ENCODE results near the gene RPP21. TPM values are rescaled to one million over a fixed set of nuclear protein-coding genes. Genes with fewer than 3 reads are reported as not detected.

The RPP21 gene
- polyA plus RNA-seq, 1 donor from 2014 or later, result 109 TPM

DNA sequence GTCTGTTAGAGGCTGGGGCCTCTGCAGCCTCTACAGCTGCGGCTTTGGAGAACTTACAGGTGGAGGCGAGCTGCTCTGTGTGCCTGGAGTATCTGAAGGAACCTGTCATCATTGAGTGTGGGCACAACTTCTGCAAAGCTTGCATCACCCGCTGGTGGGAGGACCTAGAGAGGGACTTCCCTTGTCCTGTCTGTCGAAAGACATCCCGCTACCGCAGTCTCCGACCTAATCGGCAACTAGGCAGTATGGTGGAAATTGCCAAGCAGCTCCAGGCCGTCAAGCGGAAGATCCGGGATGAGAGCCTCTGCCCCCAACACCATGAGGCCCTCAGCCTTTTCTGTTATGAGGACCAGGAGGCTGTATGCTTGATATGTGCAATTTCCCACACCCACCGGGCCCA is 15.6 kb upstream of the RPP21 start:
- no peak overlapping the region for H3K27ac ChIP-seq (ENCODE audit: low read length)
- TF ChIP-seq MXI1 (conservative IDR thresholded peaks at IDR 0.05; ENCODE audit: poor library complexity, severe bottlenecking) (no peak), EP300 (conservative IDR thresholded peaks at IDR 0.05; ENCODE audit: poor library complexity, severe bottlenecking) (no peak), SMC3 (conservative IDR thresholded peaks at IDR 0.05; ENCODE audit: poor library complexity) (no peak), TAF1 (IDR thresholded peaks at IDR 0.05; ENCODE audit: low read depth) (no peak), RAD21 (conservative IDR thresholded peaks at IDR 0.05) (no peak), EZH2 (IDR thresholded peaks at IDR 0.05; ENCODE audit: borderline replicate concordance, insufficient read depth, low read length, poor library complexity, severe bottlenecking) (no peak), POLR2AphosphoS5 (IDR thresholded peaks at IDR 0.05) (no peak)
- TF ChIP-seq, protein P1, sequence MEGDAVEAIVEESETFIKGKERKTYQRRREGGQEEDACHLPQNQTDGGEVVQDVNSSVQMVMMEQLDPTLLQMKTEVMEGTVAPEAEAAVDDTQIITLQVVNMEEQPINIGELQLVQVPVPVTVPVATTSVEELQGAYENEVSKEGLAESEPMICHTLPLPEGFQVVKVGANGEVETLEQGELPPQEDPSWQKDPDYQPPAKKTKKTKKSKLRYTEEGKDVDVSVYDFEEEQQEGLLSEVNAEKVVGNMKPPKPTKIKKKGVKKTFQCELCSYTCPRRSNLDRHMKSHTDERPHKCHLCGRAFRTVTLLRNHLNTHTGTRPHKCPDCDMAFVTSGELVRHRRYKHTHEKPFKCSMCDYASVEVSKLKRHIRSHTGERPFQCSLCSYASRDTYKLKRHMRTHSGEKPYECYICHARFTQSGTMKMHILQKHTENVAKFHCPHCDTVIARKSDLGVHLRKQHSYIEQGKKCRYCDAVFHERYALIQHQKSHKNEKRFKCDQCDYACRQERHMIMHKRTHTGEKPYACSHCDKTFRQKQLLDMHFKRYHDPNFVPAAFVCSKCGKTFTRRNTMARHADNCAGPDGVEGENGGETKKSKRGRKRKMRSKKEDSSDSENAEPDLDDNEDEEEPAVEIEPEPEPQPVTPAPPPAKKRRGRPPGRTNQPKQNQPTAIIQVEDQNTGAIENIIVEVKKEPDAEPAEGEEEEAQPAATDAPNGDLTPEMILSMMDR (IDR thresholded peaks at IDR 0.05; ENCODE audit: poor library complexity, severe bottlenecking), result no peak
- H3K4me3 ChIP-seq (ENCODE audit: low read length), result no peak overlapping the region
- no peaks in the 10 kb centered on the region for H3K27me3 ChIP-seq (ENCODE audit: insufficient read depth, low read depth, low read length)
- peaks cover 12% of the 10 kb centered on the region for H3K79me2 ChIP-seq (replicated peaks; ENCODE audit: insufficient read depth, low read length)
- peaks cover 6% of the 10 kb centered on the region for H3K36me3 ChIP-seq (ENCODE audit: insufficient read depth, low read length)
- H3K9me2 ChIP-seq (ENCODE audit: insufficient read depth, low read length), result no peaks in the 10 kb centered on the region
- H2AFZ ChIP-seq (ENCODE audit: low read depth, low read length), result no peak overlapping the region
- no peak overlapping the region for H3K4me2 ChIP-seq (ENCODE audit: low read length)
- H4K20me1 ChIP-seq (ENCODE audit: insufficient read depth), result no peaks in the 10 kb centered on the region
- H3K9me3 ChIP-seq (ENCODE audit: low read length), result no peaks in the 10 kb centered on the region
- no peaks in the 10 kb centered on the region for H3F3A ChIP-seq (ENCODE audit: insufficient read depth, low read length, poor library complexity, severe bottlenecking)
- H3K9ac ChIP-seq (ENCODE audit: low read length), result no peak overlapping the region

DNA sequence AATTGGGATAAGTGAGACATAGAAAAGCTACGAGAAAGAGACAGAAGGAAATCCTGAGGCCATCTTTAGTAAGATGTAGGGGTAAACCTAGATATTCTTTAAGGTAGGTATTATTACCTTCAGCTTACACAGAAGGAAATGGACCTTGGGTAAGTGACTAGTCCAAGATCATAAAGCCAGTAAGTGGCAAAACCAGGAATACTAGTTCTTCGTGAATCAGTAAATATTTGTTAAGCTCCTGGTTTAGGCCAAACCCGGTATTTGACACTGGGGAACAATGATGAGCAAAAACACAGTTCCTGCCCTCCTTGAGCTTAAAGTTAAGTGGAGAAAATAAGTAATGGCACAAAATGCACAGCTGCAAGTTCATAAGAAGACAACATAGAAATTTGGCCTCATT is 13.0 kb upstream of the RPP21 start:
- H3K27me3 ChIP-seq (ENCODE audit: insufficient read depth, low read depth, low read length), result no peaks in the 10 kb centered on the region
- H3K9me3 ChIP-seq (ENCODE audit: low read length), result no peaks in the 10 kb centered on the region
- TF ChIP-seq EZH2 (IDR thresholded peaks at IDR 0.05; ENCODE audit: borderline replicate concordance, insufficient read depth, low read length, poor library complexity, severe bottlenecking) (no peak), RAD21 (conservative IDR thresholded peaks at IDR 0.05) (no peak), MXI1 (conservative IDR thresholded peaks at IDR 0.05; ENCODE audit: poor library complexity, severe bottlenecking) (no peak)
- TF ChIP-seq, protein P1 (IDR thresholded peaks at IDR 0.05; ENCODE audit: poor library complexity, severe bottlenecking), result no peak
- TF ChIP-seq, protein P2, sequence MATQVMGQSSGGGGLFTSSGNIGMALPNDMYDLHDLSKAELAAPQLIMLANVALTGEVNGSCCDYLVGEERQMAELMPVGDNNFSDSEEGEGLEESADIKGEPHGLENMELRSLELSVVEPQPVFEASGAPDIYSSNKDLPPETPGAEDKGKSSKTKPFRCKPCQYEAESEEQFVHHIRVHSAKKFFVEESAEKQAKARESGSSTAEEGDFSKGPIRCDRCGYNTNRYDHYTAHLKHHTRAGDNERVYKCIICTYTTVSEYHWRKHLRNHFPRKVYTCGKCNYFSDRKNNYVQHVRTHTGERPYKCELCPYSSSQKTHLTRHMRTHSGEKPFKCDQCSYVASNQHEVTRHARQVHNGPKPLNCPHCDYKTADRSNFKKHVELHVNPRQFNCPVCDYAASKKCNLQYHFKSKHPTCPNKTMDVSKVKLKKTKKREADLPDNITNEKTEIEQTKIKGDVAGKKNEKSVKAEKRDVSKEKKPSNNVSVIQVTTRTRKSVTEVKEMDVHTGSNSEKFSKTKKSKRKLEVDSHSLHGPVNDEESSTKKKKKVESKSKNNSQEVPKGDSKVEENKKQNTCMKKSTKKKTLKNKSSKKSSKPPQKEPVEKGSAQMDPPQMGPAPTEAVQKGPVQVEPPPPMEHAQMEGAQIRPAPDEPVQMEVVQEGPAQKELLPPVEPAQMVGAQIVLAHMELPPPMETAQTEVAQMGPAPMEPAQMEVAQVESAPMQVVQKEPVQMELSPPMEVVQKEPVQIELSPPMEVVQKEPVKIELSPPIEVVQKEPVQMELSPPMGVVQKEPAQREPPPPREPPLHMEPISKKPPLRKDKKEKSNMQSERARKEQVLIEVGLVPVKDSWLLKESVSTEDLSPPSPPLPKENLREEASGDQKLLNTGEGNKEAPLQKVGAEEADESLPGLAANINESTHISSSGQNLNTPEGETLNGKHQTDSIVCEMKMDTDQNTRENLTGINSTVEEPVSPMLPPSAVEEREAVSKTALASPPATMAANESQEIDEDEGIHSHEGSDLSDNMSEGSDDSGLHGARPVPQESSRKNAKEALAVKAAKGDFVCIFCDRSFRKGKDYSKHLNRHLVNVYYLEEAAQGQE (IDR thresholded peaks at IDR 0.05; ENCODE audit: borderline replicate concordance), result no peak
- no peak overlapping the region for H2AFZ ChIP-seq (ENCODE audit: low read depth, low read length)
- H3K79me2 ChIP-seq (replicated peaks; ENCODE audit: insufficient read depth, low read length), result no peaks in the 10 kb centered on the region
- H3K4me3 ChIP-seq (ENCODE audit: low read length), result no peak overlapping the region
- H3K27ac ChIP-seq (ENCODE audit: low read length), result no peak overlapping the region
- peaks cover 6% of the 10 kb centered on the region for H3K36me3 ChIP-seq (ENCODE audit: insufficient read depth, low read length)
- H4K20me1 ChIP-seq (ENCODE audit: insufficient read depth), result no peaks in the 10 kb centered on the region
- no peak overlapping the region for H3K9ac ChIP-seq (ENCODE audit: low read length)
- no peak overlapping the region for H3K4me2 ChIP-seq (ENCODE audit: low read length)
- no peaks in the 10 kb centered on the region for H3F3A ChIP-seq (ENCODE audit: insufficient read depth, low read length, poor library complexity, severe bottlenecking)
- H3K9me2 ChIP-seq (ENCODE audit: insufficient read depth, low read length), result no peaks in the 10 kb centered on the region
